Suprapubic skin (tissue), 4 donors: ENCODE data around the gene SLC7A4. TPM values are rescaled to one million over a fixed set of nuclear protein-coding genes. Genes with fewer than 3 reads are reported as not detected.

Experiments used
- DNase-seq, 2 donors: peaks; one replicate each; pipeline ENCODE4 v3.0.0-alpha.2; 2019; ENCODE audit warnings: low spot score in 2 of 2
- H3K27ac ChIP-seq: fragments of 200-600 bp; sonication (generic); one replicate; pipeline ENCODE4 v1.5.1; 2019
- H3K27me3 ChIP-seq: fragments of 200-600 bp; sonication (generic); one replicate; pipeline ENCODE4 v1.5.1; 2019
- H3K36me3 ChIP-seq: fragments of 200-600 bp; sonication (generic); one replicate; pipeline ENCODE4 v1.5.1; 2019
- H3K4me1 ChIP-seq: fragments of 200-600 bp; sonication (generic); one replicate; pipeline ENCODE4 v1.5.1; 2019
- H3K4me3 ChIP-seq: fragments of 200-600 bp; sonication (generic); one replicate; pipeline ENCODE4 v1.5.1; 2019; ENCODE audit warnings: mild to moderate bottlenecking
- H3K9me3 ChIP-seq: fragments of 200-600 bp; sonication (generic); one replicate; pipeline ENCODE4 v1.5.1; 2019
- EP300 ChIP-seq: sonication (generic); formaldehyde crosslinking; IDR thresholded peaks from one replicate; pipeline ENCODE4 v1.6.1; 2017; ENCODE audit warnings: antibody characterized with exemption
- POLR2A ChIP-seq, 2 donors: fragments of 450-650 bp; IDR thresholded peaks; one replicate each; pipeline ENCODE4 v1.6.1; 2017; ENCODE audit warnings: antibody characterized with exemption in 2 of 2, mild to moderate bottlenecking in 2 of 2, moderate library complexity in 2 of 2
- POLR2AphosphoS5 ChIP-seq, 3 donors: sonication (generic); formaldehyde crosslinking; IDR thresholded peaks; one replicate each; pipeline ENCODE4 v1.6.1; 2017; ENCODE audit warnings: antibody characterized with exemption in 3 of 3
- WGBS: methylation state at CpG from one replicate; pipeline ENCODE4 v1.1.5; 2018; 5-methylcytosine and 5-hydroxymethylcytosine counted together
- total RNA-seq, 4 donors: library from RNA; depleted of rRNA; stranded (reverse); fragments of >200 nt; gene quantifications; one replicate each; pipeline ENCODE4 v1.1.0, GENCODE V29; 2016
- TF ChIP-seq, protein P1 (sequence below), 2 donors: fragments of 200-600 bp in 1 of 2; fragments of 450-650 bp in 1 of 2; sonication (generic) in 1 of 2; IDR thresholded peaks; one replicate each; pipeline ENCODE4 v1.5.1; 2016 to 2019; ENCODE audit warnings: antibody characterized with exemption in 2 of 2, mild to moderate bottlenecking in 1 of 2, moderate library complexity in 1 of 2

The SLC7A4 gene
- total RNA-seq, 4 donors from 2014 or later = 0.48 to 2.2 (median 1.6) TPM

DNA sequence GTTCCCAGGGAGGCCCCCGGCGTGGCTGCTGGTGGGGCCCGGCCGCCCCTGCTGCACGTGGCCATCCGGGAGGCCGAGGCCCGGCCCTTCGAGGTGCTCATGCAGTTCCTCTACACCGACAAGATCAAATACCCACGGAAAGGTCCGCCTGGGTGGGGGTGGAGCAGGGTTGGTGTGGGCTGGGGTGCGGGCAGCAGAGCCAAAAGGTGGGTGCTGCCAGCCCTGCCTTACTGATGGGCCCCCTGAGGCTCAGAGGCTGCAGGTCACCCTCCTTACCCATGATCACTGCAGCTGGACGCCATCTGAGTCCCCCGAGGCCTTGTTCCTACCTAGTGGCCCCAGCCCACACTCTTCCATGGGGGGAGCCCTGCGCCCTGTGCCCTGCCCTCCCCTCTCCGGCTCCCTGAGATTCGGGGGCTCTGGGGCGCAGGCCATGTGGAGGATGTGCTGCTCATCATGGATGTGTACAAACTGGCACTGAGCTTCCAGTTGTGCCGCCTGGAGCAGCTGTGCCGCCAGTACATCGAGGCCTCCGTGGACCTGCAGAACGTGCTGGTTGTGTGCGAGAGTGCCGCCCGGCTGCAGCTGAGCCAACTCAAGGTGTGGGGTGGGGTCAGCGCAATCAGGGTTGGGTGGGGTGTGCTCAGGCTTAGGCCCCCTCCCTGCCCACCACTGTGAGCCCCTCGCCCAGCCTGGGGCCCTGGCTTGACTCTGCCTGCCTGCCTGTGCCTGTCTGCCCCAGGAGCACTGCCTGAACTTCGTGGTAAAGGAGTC lies 38.0 kb downstream of the SLC7A4 start:
- 70% methylated on average over 2 of the region's 30 CpGs for WGBS
- H3K36me3 ChIP-seq = peaks cover 93% of the 10 kb centered on the region

GRCh38 chr22:20993304-20994127 lies 38.8 kb downstream of the SLC7A4 start:
- TF ChIP-seq EP300 (no peak), POLR2A (IDR thresholded peaks at IDR 0.05) (no peak), POLR2AphosphoS5 (IDR thresholded peaks at IDR 0.05) (no peak)
- TF ChIP-seq, protein P1, sequence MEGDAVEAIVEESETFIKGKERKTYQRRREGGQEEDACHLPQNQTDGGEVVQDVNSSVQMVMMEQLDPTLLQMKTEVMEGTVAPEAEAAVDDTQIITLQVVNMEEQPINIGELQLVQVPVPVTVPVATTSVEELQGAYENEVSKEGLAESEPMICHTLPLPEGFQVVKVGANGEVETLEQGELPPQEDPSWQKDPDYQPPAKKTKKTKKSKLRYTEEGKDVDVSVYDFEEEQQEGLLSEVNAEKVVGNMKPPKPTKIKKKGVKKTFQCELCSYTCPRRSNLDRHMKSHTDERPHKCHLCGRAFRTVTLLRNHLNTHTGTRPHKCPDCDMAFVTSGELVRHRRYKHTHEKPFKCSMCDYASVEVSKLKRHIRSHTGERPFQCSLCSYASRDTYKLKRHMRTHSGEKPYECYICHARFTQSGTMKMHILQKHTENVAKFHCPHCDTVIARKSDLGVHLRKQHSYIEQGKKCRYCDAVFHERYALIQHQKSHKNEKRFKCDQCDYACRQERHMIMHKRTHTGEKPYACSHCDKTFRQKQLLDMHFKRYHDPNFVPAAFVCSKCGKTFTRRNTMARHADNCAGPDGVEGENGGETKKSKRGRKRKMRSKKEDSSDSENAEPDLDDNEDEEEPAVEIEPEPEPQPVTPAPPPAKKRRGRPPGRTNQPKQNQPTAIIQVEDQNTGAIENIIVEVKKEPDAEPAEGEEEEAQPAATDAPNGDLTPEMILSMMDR (IDR thresholded peaks at IDR 0.05) = no peak
- DNase-seq = no peak
- Histone ChIP-seq H3K27me3 (no peaks in the 10 kb centered on the region), H3K9me3 (no peaks in the 10 kb centered on the region), H3K4me3 (no peak overlapping the region), H3K36me3 (peaks cover 93% of the 10 kb centered on the region), H3K27ac (no peak overlapping the region), H3K4me1 (no peaks in the 10 kb centered on the region)
- WGBS = 93% methylated on average over 12 of the region's 29 CpGs

More for the DNA sequence above, 38.0 kb downstream of the SLC7A4 start:
- H3K27me3 ChIP-seq = no peaks in the 10 kb centered on the region
- no peaks in the 10 kb centered on the region for H3K9me3 ChIP-seq
- TF ChIP-seq, protein P1 (IDR thresholded peaks at IDR 0.05) = no peak
- TF ChIP-seq EP300 = no peak
- no peak for TF ChIP-seq POLR2AphosphoS5 (IDR thresholded peaks at IDR 0.05)
- no peak for TF ChIP-seq POLR2A (IDR thresholded peaks at IDR 0.05)
- no peak overlapping the region for H3K4me3 ChIP-seq
- no peak for DNase-seq
- peaks cover under 1% of the 10 kb centered on the region for H3K4me1 ChIP-seq
- H3K27ac ChIP-seq = no peak overlapping the region

- H3K27me3 ChIP-seq = no peaks in the 10 kb centered on the region
- peaks cover 93% of the 10 kb centered on the region for H3K36me3 ChIP-seq
- WGBS = 83% methylated on average over 19 of the region's 21 CpGs
Observed at GRCh38 chr22:20992456-20993303, 39.7 kb downstream of the SLC7A4 start.

DNA sequence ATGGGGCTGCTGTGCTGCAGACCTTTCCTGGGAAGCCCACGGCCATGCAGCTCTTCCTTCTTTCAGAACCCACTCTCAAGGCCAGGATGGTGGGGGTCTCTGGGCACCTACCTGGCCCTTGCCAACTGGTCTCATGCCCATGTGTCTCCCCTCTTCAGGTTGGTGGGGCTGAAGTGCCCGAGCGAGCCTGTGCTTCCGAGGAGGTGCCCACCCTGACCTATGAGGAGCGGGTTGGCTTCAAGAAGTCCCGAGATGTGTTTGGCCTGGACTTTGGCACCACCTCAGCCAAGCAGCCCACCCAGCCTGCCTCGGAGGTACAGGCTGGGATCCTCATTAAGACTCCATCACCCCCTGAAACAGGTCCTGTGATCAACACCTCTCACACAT lies 40.3 kb downstream of the SLC7A4 start:
- 89% methylated on average over 3 of the region's 7 CpGs for WGBS
- Histone ChIP-seq H3K4me3 (no peak overlapping the region), H3K27me3 (no peaks in the 10 kb centered on the region), H3K36me3 (peaks cover 91% of the 10 kb centered on the region), H3K9me3 (no peaks in the 10 kb centered on the region), H3K27ac (no peak overlapping the region), H3K4me1 (no peaks in the 10 kb centered on the region)
- TF ChIP-seq POLR2A (IDR thresholded peaks at IDR 0.05) (no peak), EP300 (no peak), POLR2AphosphoS5 (IDR thresholded peaks at IDR 0.05) (no peak)
- TF ChIP-seq, protein P1 (IDR thresholded peaks at IDR 0.05) = no peak
- DNase-seq = no peak

More at GRCh38 chr22:20992456-20993303, 39.7 kb downstream of the SLC7A4 start:
- TF ChIP-seq, protein P1 (IDR thresholded peaks at IDR 0.05) = no peak
- Histone ChIP-seq H3K27ac (no peak overlapping the region), H3K9me3 (no peaks in the 10 kb centered on the region), H3K4me3 (no peak overlapping the region), H3K4me1 (no peaks in the 10 kb centered on the region)
- DNase-seq = no peak
